HFFc6 (cell line): ENCODE measurements around the gene TTC7B. TPM values are rescaled to one million over a fixed set of nuclear protein-coding genes. Genes with fewer than 3 reads are reported as not detected.

ENCODE experiments used
- DNase-seq: peaks from one replicate; pipeline ENCODE4 v3.0.0-alpha.2; 2018
- H3K27ac Mint-ChIP-seq: 2 replicates; pipeline ENCODE4 v1.8.0; 2020; ENCODE audit warnings: mild to moderate bottlenecking, mixed read lengths
- H3K27me3 Mint-ChIP-seq: 2 replicates; pipeline ENCODE4 v1.8.0; 2021; ENCODE audit warnings: mild to moderate bottlenecking, moderate library complexity, mixed read lengths; ENCODE audit not compliant: insufficient read depth
- H3K36me3 Mint-ChIP-seq: 2 replicates; pipeline ENCODE4 v1.8.0; 2021; ENCODE audit warnings: low read depth, mixed read lengths
- H3K4me1 Mint-ChIP-seq: 2 replicates; pipeline ENCODE4 v1.8.0; 2020; ENCODE audit warnings: low read depth, mixed read lengths
- H3K4me3 Mint-ChIP-seq: 2 replicates; pipeline ENCODE4 v1.8.0; 2020; ENCODE audit warnings: mild to moderate bottlenecking, moderate library complexity, mixed read lengths
- H3K9me3 Mint-ChIP-seq: 2 replicates; pipeline ENCODE4 v1.8.0; 2020; ENCODE audit warnings: mild to moderate bottlenecking, mixed read lengths
- CTCF ChIP-seq: fragments of 200-600 bp; sonication (generic); IDR thresholded peaks from 2 replicates; pipeline ENCODE4 v1.5.0; 2021; ENCODE audit warnings: antibody characterized with exemption, mild to moderate bottlenecking
- total RNA-seq, 6 experiments: library from RNA; stranded (reverse); fragmentation: NEBNext Ultra II Directional; extraction: Animal tissue kit (Norgen Biotek cat#: 25700); gene quantifications; 2 replicates in 1 of 6; 3 replicates in 5 of 6; pipeline ENCODE4 v1.2.3, GENCODE V29; 2021

The TTC7B gene
- total RNA-seq, 6 experiments from 2014 or later: 34.6 to 46.9 (median 40.9) TPM

GRCh38 chr14:90807060-90807459 is 9.2 kb downstream of the TTC7B start:
- H3K9me3 Mint-ChIP-seq: no peaks in the 10 kb centered on the region
- H3K4me1 Mint-ChIP-seq: peaks cover 39% of the 10 kb centered on the region
- no peaks in the 10 kb centered on the region for H3K36me3 Mint-ChIP-seq
- DNase-seq: no peak
- H3K27ac Mint-ChIP-seq: no peak overlapping the region
- H3K27me3 Mint-ChIP-seq: no peaks in the 10 kb centered on the region
- no peak for TF ChIP-seq CTCF
- no peak overlapping the region for H3K4me3 Mint-ChIP-seq

- no peaks in the 10 kb centered on the region for H3K27me3 Mint-ChIP-seq
- H3K9me3 Mint-ChIP-seq: no peaks in the 10 kb centered on the region
- no peak overlapping the region for H3K4me3 Mint-ChIP-seq
- H3K4me1 Mint-ChIP-seq: peaks cover 45% of the 10 kb centered on the region
- TF ChIP-seq CTCF: no peak
- H3K36me3 Mint-ChIP-seq: peaks cover 6% of the 10 kb centered on the region
- no peak for DNase-seq
- no peak overlapping the region for H3K27ac Mint-ChIP-seq
Observed at GRCh38 chr14:90805662-90806540, 10.3 kb downstream of the TTC7B start.

GRCh38 chr14:90805084-90805391 is 11.2 kb downstream of the TTC7B start:
- Mint-ChIP-seq H3K4me1 (peaks cover 45% of the 10 kb centered on the region), H3K27me3 (no peaks in the 10 kb centered on the region), H3K4me3 (no peak overlapping the region), H3K36me3 (peaks cover 6% of the 10 kb centered on the region), H3K27ac (no peak overlapping the region), H3K9me3 (no peaks in the 10 kb centered on the region)
- no peak for TF ChIP-seq CTCF
- no peak for DNase-seq

GRCh38 chr14:90804292-90805083 is 11.7 kb downstream of the TTC7B start:
- H3K4me3 Mint-ChIP-seq: no peak overlapping the region
- no peak overlapping the region for H3K27ac Mint-ChIP-seq
- no peaks in the 10 kb centered on the region for H3K9me3 Mint-ChIP-seq
- H3K36me3 Mint-ChIP-seq: peaks cover 6% of the 10 kb centered on the region
- TF ChIP-seq CTCF: no peak
- no peaks in the 10 kb centered on the region for H3K27me3 Mint-ChIP-seq
- H3K4me1 Mint-ChIP-seq: peaks cover 45% of the 10 kb centered on the region
- DNase-seq: no peak

- peaks cover 37% of the 10 kb centered on the region for H3K4me1 Mint-ChIP-seq
Observed at GRCh38 chr14:90803249-90803648, 13.0 kb downstream of the TTC7B start.

More at GRCh38 chr14:90803249-90803648, 13.0 kb downstream of the TTC7B start:
- no peak for TF ChIP-seq CTCF
- no peaks in the 10 kb centered on the region for H3K27me3 Mint-ChIP-seq
- H3K36me3 Mint-ChIP-seq: peaks cover 6% of the 10 kb centered on the region
- no peak overlapping the region for H3K27ac Mint-ChIP-seq
- no peaks in the 10 kb centered on the region for H3K9me3 Mint-ChIP-seq
- no peak for DNase-seq
- no peak overlapping the region for H3K4me3 Mint-ChIP-seq
